Chondrocyte (in vitro differentiated cells): ENCODE data around the gene RIMS4. TPM values are rescaled to one million over a fixed set of nuclear protein-coding genes. Genes with fewer than 3 reads are reported as not detected.

Experiments used
- DNase-seq: peaks from one replicate; pipeline ENCODE4 v3.0.0; 2021; ENCODE audit warnings: mixed read lengths, low spot score
- H3K27ac Mint-ChIP-seq: one replicate; pipeline ENCODE4 v1.8.0; 2021; ENCODE audit warnings: mild to moderate bottlenecking, moderate library complexity, mixed read lengths; ENCODE audit not compliant: unreplicated experiment
- H3K27me3 Mint-ChIP-seq: 2 replicates; pipeline ENCODE4 v1.8.0; 2021; ENCODE audit warnings: low read depth, mixed read lengths
- H3K36me3 Mint-ChIP-seq: 2 replicates; pipeline ENCODE4 v1.8.0; 2021; ENCODE audit warnings: low read depth, mixed read lengths
- H3K4me1 Mint-ChIP-seq: 2 replicates; pipeline ENCODE4 v1.8.0; 2021; ENCODE audit warnings: low read depth, mild to moderate bottlenecking, mixed read lengths
- H3K4me3 Mint-ChIP-seq: one replicate; pipeline ENCODE4 v1.8.0; 2021; ENCODE audit warnings: mild to moderate bottlenecking, moderate library complexity, mixed read lengths; ENCODE audit not compliant: unreplicated experiment
- H3K9me3 Mint-ChIP-seq: 2 replicates; pipeline ENCODE4 v1.8.0; 2021; ENCODE audit warnings: low read depth, mixed read lengths
- CTCF ChIP-seq: fragments of 200-600 bp; sonication (generic); IDR thresholded peaks from 2 replicates; pipeline ENCODE4 v1.5.0; 2021; ENCODE audit warnings: antibody characterized with exemption, mild to moderate bottlenecking, moderate library complexity
- total RNA-seq: library from RNA; stranded (reverse); gene quantifications from 3 replicates; pipeline ENCODE4 v1.2.1, GENCODE V29; 2021

The RIMS4 gene
- total RNA-seq, 1 donor from 2014 or later = 2.1 TPM

- peaks cover 8% of the 10 kb centered on the region for H3K27me3 Mint-ChIP-seq
- no peak overlapping the region for H3K27ac Mint-ChIP-seq
Measured at GRCh38 chr20:44743080-44743701, 67.2 kb downstream of the RIMS4 start.

GRCh38 chr20:44742304-44743079 lies 67.9 kb downstream of the RIMS4 start:
- H3K27me3 Mint-ChIP-seq = peaks cover 8% of the 10 kb centered on the region
- H3K4me3 Mint-ChIP-seq = no peak overlapping the region
- TF ChIP-seq CTCF = no peak
- no peak for DNase-seq
- no peaks in the 10 kb centered on the region for H3K9me3 Mint-ChIP-seq
- H3K36me3 Mint-ChIP-seq = no peaks in the 10 kb centered on the region
- no peak overlapping the region for H3K27ac Mint-ChIP-seq
- H3K4me1 Mint-ChIP-seq = peaks cover 22% of the 10 kb centered on the region

More at GRCh38 chr20:44743080-44743701, 67.2 kb downstream of the RIMS4 start:
- TF ChIP-seq CTCF = no peak
- Mint-ChIP-seq H3K4me3 (no peak overlapping the region), H3K4me1 (peaks cover 23% of the 10 kb centered on the region), H3K9me3 (no peaks in the 10 kb centered on the region), H3K36me3 (no peaks in the 10 kb centered on the region)
- DNase-seq = no peak

- Mint-ChIP-seq H3K27ac (no peak overlapping the region), H3K9me3 (peaks cover 6% of the 10 kb centered on the region), H3K27me3 (peaks cover 8% of the 10 kb centered on the region), H3K4me1 (peaks cover 27% of the 10 kb centered on the region), H3K36me3 (peaks cover 1% of the 10 kb centered on the region), H3K4me3 (no peak overlapping the region)
- no peak for DNase-seq
- TF ChIP-seq CTCF = no peak
Measured at GRCh38 chr20:44739942-44740341, 70.4 kb downstream of the RIMS4 start.

- no peak for TF ChIP-seq CTCF
- Mint-ChIP-seq H3K4me3 (peak overlapping the region; percentile 19), H3K27me3 (peaks cover 8% of the 10 kb centered on the region), H3K9me3 (peaks cover 6% of the 10 kb centered on the region), H3K4me1 (peaks cover 37% of the 10 kb centered on the region), H3K27ac (no peak overlapping the region), H3K36me3 (peaks cover 1% of the 10 kb centered on the region)
- DNase-seq = no peak
Measured at GRCh38 chr20:44738813-44739477, 71.4 kb downstream of the RIMS4 start.

GRCh38 chr20:44737116-44737515 lies 73.2 kb downstream of the RIMS4 start:
- H3K36me3 Mint-ChIP-seq = peaks cover 1% of the 10 kb centered on the region
- no peak overlapping the region for H3K27ac Mint-ChIP-seq
- peaks cover 6% of the 10 kb centered on the region for H3K9me3 Mint-ChIP-seq
- peaks cover 56% of the 10 kb centered on the region for H3K4me1 Mint-ChIP-seq
- no peak for TF ChIP-seq CTCF
- no peak for DNase-seq
- H3K4me3 Mint-ChIP-seq = no peak overlapping the region
- peaks cover 2% of the 10 kb centered on the region for H3K27me3 Mint-ChIP-seq
